Stimulated activated CD4-positive, alpha-beta T cell treated with anti-CD3 and anti-CD28 coated beads, Interleukin-2, amount 100 ng/mL, for 48 hours (primary cell): ENCODE results near the gene CBX5.
A peak's percentile ranks its signal among the peaks of the same experiment; 100 is the strongest.
"Not testable (repeated sequence)": the region's sequence is repeated elsewhere in the genome, so short reads cannot be mapped to it uniquely, and the experiment has no call there.

Source experiments
- DNase-seq, 2 donors: peaks; one replicate each; pipeline ENCODE4 v3.0.0-alpha.2; 2020

CBX5 gene

DNA sequence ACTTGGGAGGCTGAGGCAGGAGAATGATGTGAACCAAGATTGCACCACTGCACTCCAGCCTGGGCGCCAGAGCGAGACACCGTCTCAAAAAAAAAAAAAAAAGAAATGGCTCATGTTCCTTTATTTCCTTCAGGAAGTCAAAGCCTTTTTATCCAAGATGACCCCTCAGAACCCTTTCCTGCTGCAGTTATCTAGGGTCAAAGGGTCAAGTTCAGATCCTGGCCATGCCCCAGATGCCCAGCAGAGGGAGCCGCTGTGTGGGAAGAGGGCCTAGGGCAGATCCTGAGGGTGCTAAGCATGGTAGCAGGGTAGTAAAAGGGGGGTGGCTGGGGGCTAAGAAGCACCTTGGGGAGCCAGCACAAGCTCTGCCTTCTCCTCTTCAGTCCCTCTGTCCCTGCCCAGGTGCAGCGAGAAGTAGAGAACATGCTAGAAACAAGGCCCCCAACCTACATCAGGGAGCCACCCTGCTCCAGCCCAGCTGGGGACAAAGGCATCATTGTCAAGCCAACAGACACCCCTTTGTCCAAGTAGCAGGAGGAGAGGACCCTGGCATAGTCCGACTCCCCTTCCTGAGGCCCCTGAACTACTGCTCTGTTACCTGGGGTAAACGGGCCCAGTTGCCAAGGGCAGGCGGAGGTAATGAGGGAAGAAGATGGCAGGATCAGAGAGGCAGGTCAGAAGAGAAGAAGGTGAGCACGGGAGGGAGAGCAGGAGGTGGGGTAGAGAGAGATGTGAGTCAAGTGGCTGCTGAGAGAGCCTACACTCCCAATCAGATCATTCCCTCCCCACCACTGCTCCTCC is 14.4 kb upstream of the CBX5 start:
- DNase-seq: peak; percentile 65 to 70

DNA sequence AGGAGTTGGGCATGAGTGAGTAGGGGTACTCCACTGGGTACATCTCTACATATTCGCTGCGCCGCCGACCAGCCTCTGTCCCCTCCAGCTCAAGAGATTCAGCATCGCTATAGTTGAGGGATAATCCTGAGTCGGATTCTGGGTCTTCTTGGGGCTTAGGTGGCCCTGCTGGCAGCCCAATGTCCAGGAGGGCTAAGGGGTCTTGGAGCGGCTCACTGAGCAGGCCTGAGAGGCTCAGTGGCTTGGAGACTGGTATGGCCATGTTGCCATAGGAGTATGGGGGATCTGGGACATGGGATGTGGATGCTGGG is 13.0 kb upstream of the CBX5 start:
- no peak for DNase-seq

DNA sequence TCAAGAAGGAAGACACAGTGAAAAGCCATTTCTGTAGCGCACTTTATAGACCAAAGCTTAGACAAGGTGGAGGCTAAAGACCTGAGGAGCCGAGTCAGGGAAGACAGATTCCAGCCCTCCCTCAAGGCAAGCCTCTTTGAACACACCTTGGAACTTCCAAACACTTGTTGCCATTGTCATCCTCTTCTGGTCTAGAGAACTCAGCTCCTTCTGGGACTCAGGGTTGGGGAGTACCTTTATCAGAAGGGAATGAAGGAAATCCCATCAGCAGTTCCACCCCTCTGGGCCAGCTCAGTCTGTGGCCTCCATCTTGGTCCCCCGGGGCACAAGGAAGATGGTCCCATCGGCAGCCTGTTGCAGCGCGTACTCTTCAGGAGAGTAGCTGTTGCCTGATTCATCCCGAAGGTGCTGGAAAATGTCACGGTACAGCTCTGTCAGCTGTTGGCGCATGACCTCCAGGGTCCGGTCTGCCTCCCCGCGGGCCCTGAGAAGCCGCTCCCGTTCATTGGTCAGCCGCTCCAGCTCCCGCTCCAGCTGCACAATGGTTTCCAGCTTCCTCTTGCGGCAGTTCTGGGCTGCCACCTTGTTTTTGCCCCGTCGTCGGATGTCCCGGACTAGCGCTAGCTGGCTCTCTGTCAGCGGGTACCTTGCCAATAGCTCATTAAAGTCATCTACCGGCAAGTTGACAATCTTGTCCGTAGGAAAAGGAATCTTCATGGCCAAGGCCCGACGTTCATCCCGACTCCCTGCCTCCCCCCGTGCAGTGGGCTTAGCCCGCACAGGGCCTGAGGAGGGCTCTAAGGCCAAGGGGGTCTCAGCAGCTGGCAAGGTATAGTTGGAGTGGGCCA is 12.4 kb upstream of the CBX5 start:
- no peak for DNase-seq

DNA sequence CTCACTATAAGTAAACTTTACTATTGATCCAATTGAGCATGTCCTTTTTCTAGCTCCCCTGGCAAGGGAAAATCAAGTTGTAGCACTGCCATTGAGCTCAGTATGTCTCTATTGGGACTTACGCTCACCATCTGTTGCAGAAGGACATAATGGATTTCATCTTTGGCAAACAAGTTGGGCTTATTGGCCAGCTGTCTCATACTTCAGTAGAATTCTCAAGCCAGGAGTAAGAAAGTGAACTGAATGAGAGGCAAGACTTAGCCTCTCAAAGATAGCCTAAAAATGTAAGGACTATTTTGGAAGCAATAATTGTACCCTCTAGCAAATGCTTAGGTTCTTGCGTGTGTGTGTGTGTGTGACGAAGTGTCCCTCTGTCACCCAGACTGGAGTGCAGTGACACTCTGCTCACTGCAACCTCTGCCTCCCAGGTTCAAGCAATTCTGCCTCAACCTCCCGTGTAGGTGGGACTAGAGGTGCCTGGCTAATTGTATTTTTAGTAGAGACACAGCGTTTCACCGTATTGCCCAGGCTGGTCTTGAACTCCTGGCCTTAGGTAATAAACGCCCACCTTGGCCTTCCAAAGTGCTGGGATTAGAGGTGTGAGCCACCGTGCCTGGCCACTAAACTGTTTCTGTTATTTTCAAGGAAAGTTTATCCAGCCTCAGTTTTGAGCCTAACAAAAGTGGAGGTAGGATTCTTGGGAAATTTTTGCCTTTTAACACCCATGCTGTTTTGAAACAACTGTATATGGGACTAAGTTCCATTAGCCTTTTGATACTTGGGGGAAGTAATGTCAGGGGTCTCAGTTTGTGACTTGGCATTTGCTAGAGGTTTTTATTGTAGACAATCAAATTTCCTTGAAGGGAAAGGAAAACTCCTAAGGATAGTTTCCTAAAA is 7.6 kb upstream of the CBX5 start:
- no peak for DNase-seq

DNA sequence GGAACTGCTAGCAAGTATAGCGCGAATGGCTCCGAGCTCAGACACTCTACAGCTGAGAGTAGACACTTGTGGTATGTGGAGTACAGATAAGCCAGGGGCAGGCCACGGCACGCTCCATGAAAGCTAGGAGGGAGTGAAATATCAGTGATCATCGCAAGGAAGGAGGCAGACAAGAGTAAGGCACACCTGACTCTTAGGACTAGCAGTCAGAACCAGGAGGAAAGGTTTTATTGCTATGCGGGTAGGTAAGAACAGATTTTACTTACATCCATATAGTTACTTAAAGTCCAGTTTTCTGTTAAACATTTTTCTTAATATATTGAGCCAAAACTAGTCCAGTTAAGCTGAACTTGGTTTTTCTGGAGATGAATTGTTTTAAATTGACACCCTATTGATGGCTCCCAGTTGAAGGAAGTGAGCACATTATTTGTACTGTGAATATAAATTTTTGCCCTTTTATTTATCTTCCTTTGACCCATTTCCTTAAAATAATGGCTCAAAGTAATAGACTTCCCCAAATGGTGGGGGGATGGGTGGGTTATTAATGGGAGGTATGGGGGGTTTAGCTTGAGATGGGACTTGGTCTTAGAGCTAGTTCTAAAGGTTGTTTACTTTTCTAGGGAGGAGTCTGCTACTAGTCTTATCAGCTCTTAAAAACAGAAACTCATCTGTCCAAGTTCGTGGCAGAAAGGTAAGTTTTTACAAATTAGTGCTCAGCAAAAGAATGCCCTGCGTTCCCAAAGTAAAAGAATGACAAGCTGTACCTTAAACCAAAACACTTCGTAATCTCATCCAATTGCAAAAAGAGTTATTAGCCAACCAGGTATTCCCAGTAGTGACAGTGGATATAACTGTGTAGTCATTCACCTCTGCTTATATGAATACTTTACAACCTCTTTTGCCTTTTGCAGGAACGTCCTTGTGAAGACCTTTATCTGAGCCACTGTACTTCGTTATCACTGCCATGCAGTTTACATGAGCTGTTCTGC is 6.4 kb upstream of the CBX5 start:
- DNase-seq: no peak

DNA sequence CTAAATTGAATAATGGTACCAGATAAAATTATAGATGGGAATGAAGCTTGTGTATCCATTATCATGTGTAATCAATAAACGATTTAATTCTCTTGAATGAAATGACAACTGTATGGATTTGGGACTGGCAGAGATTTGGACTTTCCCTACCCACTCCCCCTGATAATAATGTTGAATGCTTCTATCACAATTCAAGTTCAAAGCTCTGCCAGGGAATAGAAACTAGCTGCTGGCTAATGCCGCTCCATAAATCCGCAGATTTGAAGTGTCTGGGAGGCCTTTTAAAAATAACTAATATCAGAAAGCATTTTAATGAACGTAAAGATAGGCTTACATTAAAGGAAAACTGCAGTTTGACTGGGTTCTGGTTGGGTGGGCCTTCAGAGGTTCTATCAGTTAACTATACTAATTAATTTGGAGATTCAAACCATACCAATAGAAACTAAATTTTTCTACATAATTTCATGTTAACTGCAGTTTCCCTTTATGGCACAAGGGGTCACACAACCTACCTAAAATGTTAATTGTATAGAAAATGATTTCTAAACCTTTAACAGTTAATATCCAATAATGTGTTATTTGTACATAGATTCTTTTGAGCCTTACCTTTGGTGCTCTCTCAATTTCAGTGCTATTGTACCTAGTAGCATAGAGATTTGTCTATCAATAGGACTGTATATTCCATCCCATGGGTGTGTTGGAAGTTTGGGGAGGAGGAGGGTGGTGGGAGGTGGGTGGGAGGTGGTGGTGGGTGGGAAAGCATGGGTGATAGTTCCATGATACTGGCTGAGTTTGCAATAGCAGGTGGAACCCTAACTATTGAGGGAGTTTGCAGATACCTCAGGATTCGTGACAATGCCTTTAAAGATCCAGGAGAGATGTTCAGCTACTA is 5.5 kb upstream of the CBX5 start:
- no peak for DNase-seq

DNA sequence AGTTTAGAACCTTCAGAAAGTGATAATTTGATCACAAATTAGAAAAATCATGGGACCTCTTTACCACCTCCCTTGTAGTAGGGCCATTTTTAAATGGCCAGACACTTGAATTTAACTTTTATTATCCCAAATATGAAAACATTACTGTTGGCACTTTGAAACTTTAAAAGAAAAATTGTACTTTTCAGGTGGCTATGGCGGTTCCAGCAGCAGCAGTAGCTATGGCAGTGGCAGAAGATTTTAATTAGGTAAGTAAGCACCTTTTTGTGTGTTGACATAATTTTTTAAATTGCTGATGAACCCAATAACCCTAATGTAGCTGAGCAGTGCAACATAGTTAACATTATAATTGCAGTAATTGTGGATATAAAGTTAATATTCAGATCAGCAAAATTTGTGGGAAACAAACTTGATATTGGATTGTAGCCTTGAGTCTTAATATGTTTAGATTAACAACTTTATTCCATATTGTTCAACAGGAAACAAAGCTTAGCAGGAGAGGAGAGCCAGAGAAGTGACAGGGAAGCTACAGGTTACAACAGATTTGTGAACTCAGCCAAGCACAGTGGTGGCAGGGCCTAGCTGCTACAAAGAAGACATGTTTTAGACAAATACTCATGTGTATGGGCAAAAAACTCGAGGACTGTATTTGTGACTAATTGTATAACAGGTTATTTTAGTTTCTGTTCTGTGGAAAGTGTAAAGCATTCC is 4.3 kb upstream of the CBX5 start:
- not testable (repeated sequence) for DNase-seq

DNA sequence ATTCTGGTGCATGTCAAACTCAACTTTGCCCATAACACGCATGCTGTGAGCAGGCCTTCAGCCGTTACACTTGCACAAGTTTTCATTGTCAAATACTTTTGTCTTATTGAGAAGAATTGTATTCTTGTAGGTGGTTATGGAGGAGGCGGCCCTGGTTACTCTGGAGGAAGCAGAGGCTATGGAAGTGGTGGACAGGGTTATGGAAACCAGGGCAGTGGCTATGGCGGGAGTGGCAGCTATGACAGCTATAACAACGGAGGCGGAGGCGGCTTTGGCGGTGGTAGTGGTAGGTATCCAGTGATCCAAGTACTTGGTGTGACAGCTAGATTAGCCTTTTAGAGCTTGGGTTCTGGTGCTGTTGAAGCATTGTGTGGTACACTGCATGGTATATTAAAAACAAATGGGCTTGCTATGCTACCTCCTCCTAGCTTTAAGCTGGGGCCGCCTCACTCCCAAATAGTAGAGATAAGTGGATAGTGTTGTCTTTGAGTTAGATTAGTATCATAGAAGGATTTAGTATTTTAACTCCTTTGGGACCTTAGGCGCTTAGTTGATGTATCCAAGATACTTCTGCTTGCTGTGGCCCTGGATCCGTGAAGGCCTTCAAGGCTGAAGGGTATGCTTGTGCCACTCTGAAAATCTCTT is 3.1 kb upstream of the CBX5 start:
- no peak for DNase-seq

DNA sequence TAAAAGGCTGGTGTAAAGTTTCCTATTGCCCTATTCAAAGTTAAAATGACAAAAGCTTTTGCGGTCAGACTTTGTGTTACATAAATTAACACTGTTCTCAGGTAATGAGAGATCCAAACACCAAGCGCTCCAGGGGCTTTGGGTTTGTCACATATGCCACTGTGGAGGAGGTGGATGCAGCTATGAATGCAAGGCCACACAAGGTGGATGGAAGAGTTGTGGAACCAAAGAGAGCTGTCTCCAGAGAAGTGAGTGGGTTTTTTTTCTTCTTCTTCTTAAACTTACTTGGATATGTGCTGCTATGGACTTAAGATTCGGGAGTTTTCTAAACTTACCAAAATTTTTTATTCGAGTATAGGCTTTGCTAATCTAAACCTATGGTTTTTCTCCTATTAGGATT is 1.8 kb upstream of the CBX5 start:
- not testable (repeated sequence) for DNase-seq

DNA sequence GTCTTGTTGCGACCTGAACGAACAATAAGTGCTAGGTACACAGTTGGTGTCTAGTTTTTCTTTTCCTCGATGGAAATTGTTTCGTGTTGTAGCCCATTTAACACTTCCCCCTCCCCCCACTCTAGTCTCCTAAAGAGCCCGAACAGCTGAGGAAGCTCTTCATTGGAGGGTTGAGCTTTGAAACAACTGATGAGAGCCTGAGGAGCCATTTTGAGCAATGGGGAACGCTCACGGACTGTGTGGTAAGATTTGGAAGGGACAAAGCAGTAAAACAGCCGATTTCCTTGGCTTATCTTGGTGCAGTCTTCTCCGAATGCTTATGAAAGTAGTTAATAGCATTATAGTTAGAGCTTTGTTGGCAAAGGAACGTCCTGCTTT is 1.3 kb upstream of the CBX5 start:
- not testable (repeated sequence) for DNase-seq

DNA sequence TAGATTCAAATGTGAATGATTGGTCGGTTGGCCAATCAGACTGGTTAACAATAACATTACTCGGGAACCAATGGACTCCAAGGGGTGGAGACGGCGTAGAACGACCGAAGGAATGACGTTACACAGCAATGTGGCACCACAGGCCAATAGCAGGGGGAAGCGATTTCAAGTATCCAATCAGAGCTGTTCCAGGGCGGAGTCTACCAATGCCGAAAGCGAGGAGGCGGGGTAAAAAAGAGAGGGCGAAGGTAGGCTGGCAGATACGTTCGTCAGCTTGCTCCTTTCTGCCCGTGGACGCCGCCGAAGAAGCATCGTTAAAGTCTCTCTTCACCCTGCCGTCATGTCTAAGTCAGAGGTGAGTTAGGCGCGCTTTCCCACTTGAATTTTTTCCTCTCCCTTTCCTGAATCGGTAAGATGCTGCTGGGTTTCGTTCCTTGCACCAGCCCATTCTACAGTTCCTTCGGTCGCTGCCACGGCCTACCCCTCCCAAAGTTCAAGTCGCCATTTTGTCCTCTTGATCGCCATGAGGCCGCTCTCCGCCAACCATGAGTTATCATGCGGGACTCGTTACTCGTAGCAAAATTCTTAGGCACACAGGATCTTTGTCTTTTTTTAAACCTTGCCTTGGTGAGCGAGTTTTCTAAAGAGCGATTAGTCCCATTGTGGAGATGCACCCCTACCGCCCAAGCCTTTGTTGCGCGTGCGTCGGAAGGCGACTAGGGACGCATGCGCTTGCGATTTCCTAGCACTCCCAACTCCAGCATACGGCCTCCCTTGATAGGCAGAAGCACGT is 742 bp upstream of the CBX5 start, which contains the start of gene HNRNPA1:
HNRNPA1 (plus strand) TSS at position 259 of the 793 bp plus-strand sequence; CDS start at position 341, 82 bp downstream.
- peak; percentile 82 to 88 for DNase-seq

DNA sequence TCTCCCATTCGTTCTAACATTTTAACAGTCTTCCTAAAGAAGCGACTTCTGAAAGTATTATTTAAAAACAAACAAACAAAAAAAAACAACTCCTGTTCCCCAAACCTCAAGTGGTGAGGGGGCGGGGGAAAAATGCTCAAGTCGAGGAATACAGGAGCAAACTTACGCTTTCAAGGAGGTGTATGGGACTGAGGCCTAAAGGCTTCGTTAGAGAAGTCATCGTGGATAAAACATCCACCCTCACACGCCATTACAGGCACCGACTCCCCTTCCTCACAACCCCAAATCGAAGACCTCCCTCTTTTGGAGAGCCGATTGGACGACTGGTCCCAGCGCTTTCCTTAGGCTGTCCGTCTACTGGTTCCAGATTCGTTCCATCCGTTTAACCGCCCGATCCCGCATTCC is 693 bp downstream of the CBX5 start:
- no peak for DNase-seq

DNA sequence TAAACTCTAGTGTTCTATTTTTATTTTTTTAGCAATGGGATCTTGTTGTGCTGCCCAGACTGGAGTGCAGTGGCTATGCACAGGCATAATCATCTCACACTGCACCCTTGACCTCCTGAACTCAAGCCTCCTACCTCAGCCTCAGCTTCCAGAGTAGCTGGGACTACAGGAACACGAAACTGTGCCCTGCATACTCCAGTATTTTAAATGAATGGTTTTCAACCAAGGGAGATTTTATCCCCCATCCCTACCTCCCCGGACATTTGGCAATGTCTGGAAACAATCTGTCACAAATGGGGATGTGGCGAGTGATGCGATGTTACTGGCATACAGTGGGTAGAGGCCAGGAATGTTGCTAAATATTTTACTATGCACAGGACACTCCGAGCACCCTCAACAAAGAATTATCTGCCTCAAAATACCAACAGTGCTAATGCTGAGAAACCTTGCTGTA is 2.1 kb downstream of the CBX5 start:
- no peak for DNase-seq

DNA sequence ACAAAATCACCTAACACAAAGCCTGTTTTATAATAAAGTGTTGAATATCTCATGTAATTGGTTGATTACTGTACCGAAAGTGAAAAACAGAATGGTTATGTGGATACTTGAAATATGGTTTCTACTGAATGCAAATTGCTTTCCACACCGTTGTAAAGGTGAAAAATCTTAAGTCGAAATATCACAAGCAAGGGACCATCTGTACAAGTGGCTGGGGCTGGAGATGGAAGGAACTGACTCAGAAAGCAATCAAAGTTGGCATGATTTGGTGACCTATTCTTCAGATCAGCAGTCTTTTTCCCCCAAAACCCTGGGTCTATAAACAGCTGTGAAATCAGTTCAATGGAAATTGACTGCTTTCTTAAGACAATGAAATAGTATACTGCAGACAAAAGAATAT is 3.6 kb downstream of the CBX5 start:
- DNase-seq: no peak

DNA sequence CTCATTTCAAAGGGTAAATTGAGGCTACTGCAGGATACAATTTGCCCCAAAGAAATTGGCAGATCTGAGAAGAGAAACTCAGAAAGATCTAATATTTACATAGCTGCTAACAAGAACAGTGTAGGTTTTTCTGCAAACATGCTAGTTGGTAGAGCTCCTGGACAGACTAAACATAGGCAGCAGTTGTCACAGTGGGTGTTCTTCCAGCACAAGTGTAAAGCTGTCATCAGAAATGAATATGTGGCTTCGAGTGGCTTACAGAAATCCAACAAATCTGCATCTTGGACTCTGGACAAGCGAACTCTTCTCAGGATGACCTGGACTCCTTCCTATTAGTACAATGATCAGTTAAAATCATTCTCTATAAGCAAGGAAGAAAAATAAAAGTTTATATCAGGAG is 5.9 kb downstream of the CBX5 start:
- no peak for DNase-seq

DNA sequence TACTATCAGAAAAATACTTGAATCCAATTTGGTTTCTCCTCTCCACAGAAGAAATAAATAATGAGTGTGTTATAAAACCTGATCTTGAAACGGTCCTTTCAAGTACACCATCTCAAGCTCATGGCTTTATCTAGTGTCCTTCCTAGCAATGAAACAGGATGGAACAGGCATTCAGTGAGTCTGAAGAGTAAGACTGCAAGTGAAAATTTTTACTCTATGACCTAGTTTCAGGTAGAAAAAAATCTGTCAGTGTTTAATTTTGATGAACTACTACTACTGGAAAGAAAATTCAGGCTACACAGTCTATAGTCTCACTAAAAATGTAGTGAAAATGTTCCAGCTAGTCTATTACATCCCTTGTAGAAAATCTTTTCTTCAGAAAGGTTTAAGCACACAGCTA is 7.7 kb downstream of the CBX5 start:
- DNase-seq: no peak

DNA sequence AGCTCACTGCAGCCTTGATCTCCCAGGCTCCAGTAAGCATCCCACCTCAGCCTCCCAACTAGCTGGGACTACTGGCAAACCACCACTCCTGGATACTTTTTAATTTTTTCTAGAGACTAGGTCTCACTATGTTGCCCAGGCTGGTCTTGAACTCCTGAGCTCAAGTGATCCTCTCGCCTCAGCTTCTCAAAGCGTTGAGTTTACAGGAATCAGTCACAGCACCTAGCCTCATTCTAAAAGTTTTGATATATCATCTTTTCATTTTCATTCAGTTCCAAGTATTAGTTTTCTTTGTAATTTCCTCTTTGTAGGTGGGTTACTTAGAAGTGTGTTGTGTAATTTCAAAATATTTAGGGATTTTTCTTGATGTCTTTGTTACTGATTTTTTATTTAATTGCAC is 9.6 kb downstream of the CBX5 start:
- DNase-seq: no peak

DNA sequence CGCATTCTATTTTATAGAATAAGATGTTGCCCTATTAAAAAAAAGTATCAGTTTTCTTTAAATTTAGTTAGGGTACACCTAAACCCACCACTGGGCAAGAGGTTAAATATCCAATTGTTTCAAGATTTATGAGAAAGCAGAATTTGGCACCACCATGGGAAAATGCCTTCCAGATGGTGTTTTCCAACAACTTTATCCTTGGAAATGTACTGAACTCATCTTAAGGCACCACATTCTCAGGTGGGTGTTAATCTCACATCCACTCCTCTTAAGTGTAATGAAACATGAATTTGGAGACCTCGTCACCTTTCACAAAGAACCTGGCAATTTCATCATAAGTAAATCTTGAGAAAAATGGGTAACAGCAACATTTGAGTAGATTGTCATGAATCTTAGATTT is 13.1 kb downstream of the CBX5 start:
- DNase-seq: no peak

DNA sequence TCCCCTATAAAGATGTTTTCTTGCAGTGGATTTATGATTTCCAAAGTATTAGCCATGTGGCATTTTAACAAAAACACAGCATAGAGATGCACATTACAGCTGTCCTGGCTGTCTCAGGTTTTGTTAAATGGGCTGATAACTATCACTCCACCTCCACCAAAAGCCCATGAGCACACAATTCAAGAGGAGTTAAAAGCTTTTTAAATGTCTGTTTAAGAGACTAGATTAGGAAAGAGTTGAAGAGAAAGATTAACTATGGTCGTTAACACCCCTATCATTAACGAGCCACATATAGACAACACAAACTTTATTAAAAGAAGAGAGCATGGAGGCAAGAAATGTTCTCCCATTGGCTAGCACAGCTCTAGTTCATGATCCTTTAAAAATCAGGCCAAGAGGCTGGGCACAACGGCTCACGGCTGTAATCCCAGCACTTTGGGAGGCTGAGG is 14.5 kb downstream of the CBX5 start:
- no peak for DNase-seq
